Astrocyte of the spinal cord (primary cell): ENCODE measurements around the gene TMEM222.

Experiments used
- DNase-seq: peaks from one replicate; pipeline ENCODE4 v3.0.0; 2011; ENCODE audit warnings: low read depth, low spot score
- H3K4me3 ChIP-seq: 2 replicates; pipeline ENCODE4 v1.5.1; 2011; ENCODE audit warnings: low read depth, mild to moderate bottlenecking, low read length, moderate library complexity
- in situ Hi-C: cut with HindIII; loops from 2 replicates; pipeline ENCODE4 v1.10.0; 2017; ENCODE audit warnings: low sequenced_read_pairs
- TF ChIP-seq, protein P1 (sequence below): IDR thresholded peaks from 2 replicates; pipeline ENCODE4 v1.5.1; 2012; ENCODE audit warnings: low read depth, mild to moderate bottlenecking, low read length, inconsistent platforms

Gene TMEM222

DNA sequence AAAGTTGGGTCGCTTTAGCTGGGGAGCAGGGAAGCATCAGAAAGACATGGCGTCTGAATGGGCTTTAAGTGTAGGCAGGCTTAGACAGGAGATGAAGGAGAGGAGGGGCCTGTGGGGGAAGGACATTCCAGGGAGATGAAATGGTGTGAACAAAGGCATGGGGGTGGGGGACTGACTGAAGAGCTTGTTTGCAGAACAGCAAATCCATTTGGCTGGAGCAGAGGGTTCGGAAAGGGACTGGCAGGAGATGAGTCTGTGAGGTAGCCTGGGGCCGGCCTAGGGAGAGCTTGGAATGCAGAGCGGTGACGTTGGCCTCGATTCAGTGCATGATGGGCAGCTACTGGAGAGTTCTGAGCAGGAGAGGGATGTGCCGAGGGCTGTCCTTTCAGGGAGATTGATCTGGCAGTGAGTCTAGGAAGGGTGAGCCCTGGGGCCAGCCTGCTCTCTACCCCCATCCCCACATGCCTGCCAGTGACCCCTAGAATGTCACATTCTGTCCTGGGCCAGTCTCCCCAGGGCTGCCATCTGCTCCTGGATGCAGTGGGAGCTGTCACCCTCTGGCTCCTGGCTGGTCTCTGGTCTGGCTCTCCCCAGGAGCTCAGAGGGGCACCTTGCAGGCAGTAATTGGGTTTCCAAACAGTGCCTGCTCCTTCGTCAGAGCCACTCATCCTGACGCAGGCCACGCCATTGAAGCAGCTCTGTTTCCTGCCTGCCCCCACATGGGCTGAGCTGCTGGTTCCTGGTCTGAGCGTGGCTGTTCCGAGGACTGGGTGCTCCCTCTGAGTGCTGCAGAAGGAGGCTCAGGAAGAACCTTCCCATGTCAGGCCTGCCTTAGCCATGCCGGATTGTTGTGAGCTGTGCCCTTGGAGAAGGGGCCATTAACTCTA lies 22.3 kb upstream of the TMEM222 start:
- DNase-seq: peak; percentile 98
- in situ Hi-C loops: no loop called here
- no peak overlapping the region for H3K4me3 ChIP-seq
- TF ChIP-seq, protein P1, sequence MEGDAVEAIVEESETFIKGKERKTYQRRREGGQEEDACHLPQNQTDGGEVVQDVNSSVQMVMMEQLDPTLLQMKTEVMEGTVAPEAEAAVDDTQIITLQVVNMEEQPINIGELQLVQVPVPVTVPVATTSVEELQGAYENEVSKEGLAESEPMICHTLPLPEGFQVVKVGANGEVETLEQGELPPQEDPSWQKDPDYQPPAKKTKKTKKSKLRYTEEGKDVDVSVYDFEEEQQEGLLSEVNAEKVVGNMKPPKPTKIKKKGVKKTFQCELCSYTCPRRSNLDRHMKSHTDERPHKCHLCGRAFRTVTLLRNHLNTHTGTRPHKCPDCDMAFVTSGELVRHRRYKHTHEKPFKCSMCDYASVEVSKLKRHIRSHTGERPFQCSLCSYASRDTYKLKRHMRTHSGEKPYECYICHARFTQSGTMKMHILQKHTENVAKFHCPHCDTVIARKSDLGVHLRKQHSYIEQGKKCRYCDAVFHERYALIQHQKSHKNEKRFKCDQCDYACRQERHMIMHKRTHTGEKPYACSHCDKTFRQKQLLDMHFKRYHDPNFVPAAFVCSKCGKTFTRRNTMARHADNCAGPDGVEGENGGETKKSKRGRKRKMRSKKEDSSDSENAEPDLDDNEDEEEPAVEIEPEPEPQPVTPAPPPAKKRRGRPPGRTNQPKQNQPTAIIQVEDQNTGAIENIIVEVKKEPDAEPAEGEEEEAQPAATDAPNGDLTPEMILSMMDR: no peak

DNA sequence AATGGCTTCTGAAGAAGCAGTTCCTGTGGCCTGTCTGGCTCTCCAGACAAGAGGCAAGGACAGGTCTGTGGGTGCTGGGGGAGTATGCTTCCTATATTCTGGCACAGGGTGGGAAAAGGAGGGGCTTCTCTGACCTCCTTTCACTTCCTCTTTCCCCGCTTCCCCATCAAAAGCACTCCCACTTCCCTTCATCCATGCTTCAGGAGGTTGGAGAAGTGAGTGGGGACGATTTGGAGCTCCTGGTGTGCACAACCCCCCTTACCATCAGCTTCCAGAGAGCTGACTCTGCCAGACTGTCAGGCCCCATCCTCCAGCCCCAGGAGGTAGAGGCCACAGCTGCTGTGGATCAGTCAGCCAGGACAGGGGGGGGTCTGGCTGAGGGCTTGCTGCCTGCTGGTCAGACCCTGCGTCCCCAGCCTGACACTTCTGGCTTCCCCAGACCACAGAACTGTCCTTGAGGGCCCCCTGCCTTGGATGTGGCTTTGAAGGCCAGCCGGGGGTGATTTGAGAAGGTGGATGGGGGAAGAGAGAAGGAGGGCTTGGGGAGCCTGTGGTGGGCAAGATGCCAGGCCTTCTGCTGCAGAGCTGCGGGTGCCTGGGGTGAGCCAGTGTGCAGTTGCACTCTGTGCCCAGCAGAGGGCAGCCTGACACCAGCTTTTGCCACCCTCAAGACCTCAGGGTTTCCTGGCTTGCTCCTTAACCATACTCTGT lies 21.5 kb upstream of the TMEM222 start:
- TF ChIP-seq, protein P1: peak; percentile 93
- DNase-seq: peak; percentile 97
- no peak overlapping the region for H3K4me3 ChIP-seq
- in situ Hi-C loops: no loop called here

DNA sequence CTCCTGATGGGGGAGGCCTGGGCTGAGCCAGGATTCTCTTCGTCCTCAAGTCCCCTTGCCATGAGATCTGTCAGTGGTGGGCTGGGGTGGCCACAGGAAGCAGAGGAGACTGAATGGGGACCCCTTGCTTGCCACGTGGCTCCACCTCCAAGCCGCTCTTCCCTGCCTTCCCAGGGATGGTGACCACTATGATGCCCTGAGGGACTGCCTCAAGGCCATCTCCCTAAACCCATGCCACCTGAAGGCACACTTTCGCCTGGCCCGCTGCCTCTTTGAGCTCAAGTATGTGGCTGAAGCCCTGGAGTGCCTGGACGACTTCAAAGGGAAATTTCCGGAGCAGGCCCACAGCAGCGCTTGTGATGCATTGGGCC lies 20.9 kb upstream of the TMEM222 start:
- TF ChIP-seq, protein P1: no peak
- H3K4me3 ChIP-seq: no peak overlapping the region
- in situ Hi-C loops: no loop called here
- DNase-seq: no peak

DNA sequence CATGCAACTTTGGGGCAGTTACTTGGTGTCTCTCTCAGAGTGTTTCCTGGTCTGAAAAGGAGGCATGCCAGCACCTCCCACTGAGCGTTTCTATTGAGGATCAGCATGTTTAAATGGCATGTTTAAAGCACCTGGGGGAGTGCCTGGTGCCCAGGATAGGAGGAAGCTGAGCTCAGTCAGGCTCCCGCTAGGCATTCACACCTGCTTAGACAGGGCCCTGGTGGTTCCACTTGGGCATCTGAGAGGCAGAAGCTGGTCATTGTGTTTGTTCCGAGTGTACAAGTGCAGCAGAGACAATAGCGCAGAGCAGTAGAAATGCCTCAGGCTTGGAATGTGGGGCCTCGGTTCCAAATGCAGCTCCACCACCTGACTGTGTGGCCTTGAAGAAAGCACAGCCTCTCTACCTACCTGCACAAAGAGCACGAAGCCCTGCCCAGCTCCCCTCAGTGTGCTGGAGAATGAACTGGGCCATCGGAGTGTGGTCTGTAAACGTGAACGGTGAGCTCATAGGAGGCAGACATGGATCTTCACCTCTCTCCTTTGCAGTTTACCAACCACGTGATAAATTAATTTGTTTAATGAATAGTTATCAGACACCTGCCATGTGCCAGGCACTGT lies 20.3 kb upstream of the TMEM222 start:
- H3K4me3 ChIP-seq: no peak overlapping the region
- in situ Hi-C loops: no loop called here
- no peak for DNase-seq
- TF ChIP-seq, protein P1: no peak

DNA sequence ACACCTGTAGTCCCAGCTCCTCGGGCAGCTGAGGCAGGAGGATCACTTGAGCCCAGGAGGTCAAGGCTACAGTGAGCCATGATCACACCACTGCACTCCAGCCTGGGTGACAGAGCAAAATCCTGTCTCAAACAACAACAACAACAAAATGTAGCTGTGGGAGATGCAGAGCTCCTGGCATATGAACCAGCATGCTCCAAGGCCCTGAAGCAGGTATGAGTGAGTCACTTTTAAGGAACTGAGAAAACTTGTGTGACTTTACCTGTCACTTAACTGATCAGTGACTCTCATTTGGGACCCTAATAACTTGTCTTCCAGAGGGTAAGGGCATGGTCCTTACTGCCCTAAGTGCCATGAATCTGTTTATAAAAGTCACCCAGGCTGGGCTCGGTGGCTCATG lies 19.4 kb upstream of the TMEM222 start:
- TF ChIP-seq, protein P1: no peak
- no peak for DNase-seq
- in situ Hi-C loops: no loop called here
- H3K4me3 ChIP-seq: no peak overlapping the region

DNA sequence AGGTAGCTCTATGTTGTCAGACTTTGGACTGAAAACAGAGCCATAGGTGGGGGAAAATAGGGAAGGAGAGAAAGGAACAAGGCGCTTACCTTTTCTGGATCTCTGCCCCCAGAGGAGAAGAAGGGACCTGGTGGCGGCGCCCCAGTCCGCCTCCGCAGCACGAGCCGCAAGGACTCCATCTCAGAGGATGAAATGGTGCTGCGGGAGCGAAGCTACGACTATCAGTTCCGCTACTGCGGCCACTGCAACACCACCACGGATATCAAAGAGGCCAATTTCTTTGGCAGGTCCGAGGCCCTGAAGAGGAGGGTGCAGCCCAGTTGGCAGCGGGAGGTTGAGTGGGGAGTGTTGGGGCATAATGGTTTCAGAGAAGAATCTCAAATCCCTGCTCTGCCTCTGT lies 18.5 kb upstream of the TMEM222 start:
- H3K4me3 ChIP-seq: no peak overlapping the region
- DNase-seq: no peak
- in situ Hi-C loops: no loop called here
- TF ChIP-seq, protein P1: no peak
